Measurements from ENCODE around the gene HHLA2.

HHLA2 gene

DNA sequence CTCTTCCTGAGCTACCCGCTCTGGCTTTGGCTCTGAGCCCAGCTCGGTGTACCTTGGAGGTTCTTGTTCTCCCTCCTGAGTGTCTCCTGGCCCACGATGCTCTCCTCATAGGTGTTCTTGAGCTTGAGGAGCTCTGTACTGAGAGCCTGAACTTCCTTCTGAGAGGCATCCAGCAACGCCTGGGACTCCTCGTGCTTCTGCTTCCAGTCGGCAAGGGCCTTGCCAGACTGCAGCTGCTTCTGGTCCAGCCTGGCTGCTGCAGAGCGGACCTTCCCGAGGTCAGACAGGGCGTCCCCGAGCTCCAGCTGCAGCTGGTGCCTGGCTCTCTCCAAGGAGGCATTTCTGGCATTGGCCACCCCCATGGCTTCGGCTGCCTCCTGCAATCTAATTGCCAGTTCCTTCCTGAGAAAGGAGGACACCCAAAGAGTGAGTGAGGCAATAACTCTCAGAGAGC lies 114.2 kb downstream of the HHLA2 start:
- no peak for DNase-seq
- H3K79me2 ChIP-seq (ENCODE audit: control insufficient read depth, insufficient read depth, low read length): no peaks in the 10 kb centered on the region
- H3K36me3 ChIP-seq (ENCODE audit: control insufficient read depth, insufficient read depth, low read length): no peaks in the 10 kb centered on the region
- no peak overlapping the region for H2BK15ac ChIP-seq (replicated peaks; ENCODE audit: low read depth)
- WGBS (ENCODE audit: extremely low coverage, insufficient coverage, low lambda C conversion rate): no CpG with 5 or more reads among the region's 11 CpGs
- no peak overlapping the region for H4K8ac ChIP-seq (ENCODE audit: low read depth, low read length)
- no peaks in the 10 kb centered on the region for H3K4me1 ChIP-seq (ENCODE audit: control insufficient read depth, low read depth, low read length)
- no peak overlapping the region for H3K27ac ChIP-seq (ENCODE audit: low read depth, low read length)
- H3K4ac ChIP-seq (ENCODE audit: low read depth, low read length): no peak overlapping the region
- no peak overlapping the region for H3K23ac ChIP-seq (ENCODE audit: low read length)
- no peak overlapping the region for H3K56ac ChIP-seq (ENCODE audit: low read length)
- H3K9ac ChIP-seq (ENCODE audit: low read length): no peak overlapping the region
- H3K79me1 ChIP-seq (ENCODE audit: low read length): no peaks in the 10 kb centered on the region
- H2BK5ac ChIP-seq (ENCODE audit: low read length): no peak overlapping the region
- H2BK120ac ChIP-seq (ENCODE audit: low read depth, low read length): no peak overlapping the region
- H2AK5ac ChIP-seq (ENCODE audit: low read length): no peak overlapping the region
- H3K18ac ChIP-seq (ENCODE audit: low read length): no peak overlapping the region
- H4K5ac ChIP-seq (ENCODE audit: low read length): no peak overlapping the region
- no peak overlapping the region for H3K4me3 ChIP-seq (ENCODE audit: low read length)
- no peak overlapping the region for H3K4me2 ChIP-seq (ENCODE audit: low read length)
- H3K27me3 ChIP-seq (ENCODE audit: insufficient read depth, low read length, poor library complexity): no peaks in the 10 kb centered on the region

DNA sequence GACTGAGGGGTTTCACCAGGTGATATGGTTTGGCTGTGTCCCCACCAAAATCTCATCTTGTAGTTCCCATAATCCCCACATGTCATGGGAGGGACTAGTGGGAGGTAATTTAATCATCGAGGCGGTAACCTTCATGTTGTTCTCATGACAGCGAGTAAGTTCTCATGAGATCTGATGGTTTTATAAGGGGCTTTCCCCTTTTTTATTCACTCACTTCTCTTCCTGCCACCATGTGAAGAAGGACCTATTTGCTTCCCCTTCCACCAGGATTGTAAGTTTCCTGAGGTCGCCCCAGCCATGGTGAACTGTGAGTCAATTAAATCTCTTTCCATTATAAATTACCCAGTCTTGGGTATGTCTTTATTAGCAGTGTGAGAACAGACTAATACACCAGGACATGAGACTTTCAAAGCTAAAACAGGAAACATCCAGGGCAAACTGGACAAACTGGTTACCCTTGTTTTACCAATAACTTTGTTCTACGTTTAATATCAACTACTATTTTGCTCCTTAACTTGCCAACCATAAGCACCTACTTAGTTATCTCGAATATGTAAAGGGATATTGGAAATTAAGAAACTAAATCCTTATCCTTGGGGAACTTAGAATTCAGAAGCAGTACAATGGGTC lies 115.9 kb downstream of the HHLA2 start:
- H3K4me1 ChIP-seq (ENCODE audit: control insufficient read depth, low read depth, low read length): no peaks in the 10 kb centered on the region
- no peaks in the 10 kb centered on the region for H3K79me2 ChIP-seq (ENCODE audit: control insufficient read depth, insufficient read depth, low read length)
- H2AK5ac ChIP-seq (ENCODE audit: low read length): no peak overlapping the region
- WGBS (ENCODE audit: extremely low coverage, insufficient coverage, low lambda C conversion rate): no CpG with 5 or more reads among the region's 6 CpGs
- H3K4me3 ChIP-seq (ENCODE audit: low read length): no peak overlapping the region
- no peak overlapping the region for H2BK5ac ChIP-seq (ENCODE audit: low read length)
- H4K8ac ChIP-seq (ENCODE audit: low read depth, low read length): no peak overlapping the region
- H3K4ac ChIP-seq (ENCODE audit: low read depth, low read length): no peak overlapping the region
- no peaks in the 10 kb centered on the region for H3K79me1 ChIP-seq (ENCODE audit: low read length)
- H3K4me2 ChIP-seq (ENCODE audit: low read length): no peak overlapping the region
- no peak overlapping the region for H2BK120ac ChIP-seq (ENCODE audit: low read depth, low read length)
- H3K56ac ChIP-seq (ENCODE audit: low read length): no peak overlapping the region
- H3K36me3 ChIP-seq (ENCODE audit: control insufficient read depth, insufficient read depth, low read length): no peaks in the 10 kb centered on the region
- H3K27me3 ChIP-seq (ENCODE audit: insufficient read depth, low read length, poor library complexity): no peaks in the 10 kb centered on the region
- H4K5ac ChIP-seq (ENCODE audit: low read length): no peak overlapping the region
- no peak overlapping the region for H3K18ac ChIP-seq (ENCODE audit: low read length)
- H3K23ac ChIP-seq (ENCODE audit: low read length): no peak overlapping the region
- no peak overlapping the region for H3K9ac ChIP-seq (ENCODE audit: low read length)
- no peak overlapping the region for H3K27ac ChIP-seq (ENCODE audit: low read depth, low read length)
- no peak for DNase-seq
- no peak overlapping the region for H2BK15ac ChIP-seq (replicated peaks; ENCODE audit: low read depth)

DNA sequence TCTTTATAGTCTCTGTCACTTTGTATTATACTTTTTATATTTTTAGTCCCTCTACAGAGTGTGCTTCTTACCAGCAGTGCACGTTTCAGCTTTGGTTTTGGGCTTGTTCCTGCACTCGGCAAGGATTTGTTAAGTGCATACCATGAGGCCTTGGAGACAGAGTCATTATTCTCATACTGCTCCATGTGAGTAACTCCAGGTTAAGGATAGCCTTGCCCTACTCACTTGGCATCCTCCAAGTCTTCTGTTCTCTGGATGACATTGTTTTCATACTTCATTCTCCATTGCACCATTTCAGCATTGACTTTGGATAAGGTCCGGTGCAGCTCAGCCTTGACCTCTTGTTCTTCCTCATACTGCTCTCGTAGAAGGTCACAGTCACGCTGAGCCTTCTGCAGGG lies 117.7 kb downstream of the HHLA2 start:
- Histone ChIP-seq H3K9ac (ENCODE audit: low read length) (no peak overlapping the region), H3K36me3 (ENCODE audit: control insufficient read depth, insufficient read depth, low read length) (no peaks in the 10 kb centered on the region), H4K8ac (ENCODE audit: low read depth, low read length) (no peak overlapping the region), H3K23ac (ENCODE audit: low read length) (no peak overlapping the region), H3K79me2 (ENCODE audit: control insufficient read depth, insufficient read depth, low read length) (no peaks in the 10 kb centered on the region), H3K27ac (ENCODE audit: low read depth, low read length) (no peak overlapping the region), H3K27me3 (ENCODE audit: insufficient read depth, low read length, poor library complexity) (no peaks in the 10 kb centered on the region), H2BK5ac (ENCODE audit: low read length) (no peak overlapping the region), H2AK5ac (ENCODE audit: low read length) (no peak overlapping the region), H2BK15ac (replicated peaks; ENCODE audit: low read depth) (no peak overlapping the region), H4K5ac (ENCODE audit: low read length) (no peak overlapping the region), H3K4ac (ENCODE audit: low read depth, low read length) (no peak overlapping the region), H3K4me1 (ENCODE audit: control insufficient read depth, low read depth, low read length) (no peaks in the 10 kb centered on the region), H3K4me2 (ENCODE audit: low read length) (no peak overlapping the region), H3K4me3 (ENCODE audit: low read length) (no peak overlapping the region), H2BK120ac (ENCODE audit: low read depth, low read length) (no peak overlapping the region), H3K56ac (ENCODE audit: low read length) (no peak overlapping the region), H3K18ac (ENCODE audit: low read length) (no peak overlapping the region), H3K79me1 (ENCODE audit: low read length) (no peaks in the 10 kb centered on the region)
- no CpG with 5 or more reads among the region's 5 CpGs for WGBS (ENCODE audit: extremely low coverage, insufficient coverage, low lambda C conversion rate)
- no peak for DNase-seq

DNA sequence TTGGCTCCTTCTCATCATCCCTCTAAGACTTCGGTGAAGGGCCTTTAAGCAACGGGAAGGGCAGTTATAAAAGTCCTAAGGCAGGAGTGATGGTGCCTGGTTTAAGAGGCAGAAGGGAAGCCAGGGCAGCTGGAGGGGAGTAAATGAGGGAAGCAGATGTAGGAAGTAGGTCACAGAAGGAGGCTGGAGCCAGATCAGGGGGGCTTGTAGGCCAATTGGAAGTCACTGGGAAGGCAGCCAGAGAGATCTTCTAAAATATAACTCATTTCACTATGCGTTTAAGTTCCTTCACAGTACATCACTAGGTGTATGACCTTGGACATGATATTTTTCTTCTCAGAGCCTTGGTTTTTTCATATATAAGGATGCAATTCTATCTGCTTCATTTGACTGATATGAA lies 119.3 kb downstream of the HHLA2 start:
- H4K5ac ChIP-seq (ENCODE audit: low read length): no peak overlapping the region
- no peak overlapping the region for H3K9ac ChIP-seq (ENCODE audit: low read length)
- H3K4me2 ChIP-seq (ENCODE audit: low read length): no peak overlapping the region
- H3K36me3 ChIP-seq (ENCODE audit: control insufficient read depth, insufficient read depth, low read length): no peaks in the 10 kb centered on the region
- no CpG with 5 or more reads among the region's 3 CpGs for WGBS (ENCODE audit: extremely low coverage, insufficient coverage, low lambda C conversion rate)
- no peak overlapping the region for H2BK120ac ChIP-seq (ENCODE audit: low read depth, low read length)
- H3K56ac ChIP-seq (ENCODE audit: low read length): no peak overlapping the region
- no peaks in the 10 kb centered on the region for H3K4me1 ChIP-seq (ENCODE audit: control insufficient read depth, low read depth, low read length)
- no peak for DNase-seq
- H3K23ac ChIP-seq (ENCODE audit: low read length): no peak overlapping the region
- H3K27ac ChIP-seq (ENCODE audit: low read depth, low read length): no peak overlapping the region
- no peak overlapping the region for H2BK5ac ChIP-seq (ENCODE audit: low read length)
- no peak overlapping the region for H3K4me3 ChIP-seq (ENCODE audit: low read length)
- H3K4ac ChIP-seq (ENCODE audit: low read depth, low read length): no peak overlapping the region
- H2BK15ac ChIP-seq (replicated peaks; ENCODE audit: low read depth): no peak overlapping the region
- H3K79me1 ChIP-seq (ENCODE audit: low read length): no peaks in the 10 kb centered on the region
- no peaks in the 10 kb centered on the region for H3K79me2 ChIP-seq (ENCODE audit: control insufficient read depth, insufficient read depth, low read length)
- H3K18ac ChIP-seq (ENCODE audit: low read length): no peak overlapping the region
- H2AK5ac ChIP-seq (ENCODE audit: low read length): no peak overlapping the region
- no peaks in the 10 kb centered on the region for H3K27me3 ChIP-seq (ENCODE audit: insufficient read depth, low read length, poor library complexity)
- no peak overlapping the region for H4K8ac ChIP-seq (ENCODE audit: low read depth, low read length)

DNA sequence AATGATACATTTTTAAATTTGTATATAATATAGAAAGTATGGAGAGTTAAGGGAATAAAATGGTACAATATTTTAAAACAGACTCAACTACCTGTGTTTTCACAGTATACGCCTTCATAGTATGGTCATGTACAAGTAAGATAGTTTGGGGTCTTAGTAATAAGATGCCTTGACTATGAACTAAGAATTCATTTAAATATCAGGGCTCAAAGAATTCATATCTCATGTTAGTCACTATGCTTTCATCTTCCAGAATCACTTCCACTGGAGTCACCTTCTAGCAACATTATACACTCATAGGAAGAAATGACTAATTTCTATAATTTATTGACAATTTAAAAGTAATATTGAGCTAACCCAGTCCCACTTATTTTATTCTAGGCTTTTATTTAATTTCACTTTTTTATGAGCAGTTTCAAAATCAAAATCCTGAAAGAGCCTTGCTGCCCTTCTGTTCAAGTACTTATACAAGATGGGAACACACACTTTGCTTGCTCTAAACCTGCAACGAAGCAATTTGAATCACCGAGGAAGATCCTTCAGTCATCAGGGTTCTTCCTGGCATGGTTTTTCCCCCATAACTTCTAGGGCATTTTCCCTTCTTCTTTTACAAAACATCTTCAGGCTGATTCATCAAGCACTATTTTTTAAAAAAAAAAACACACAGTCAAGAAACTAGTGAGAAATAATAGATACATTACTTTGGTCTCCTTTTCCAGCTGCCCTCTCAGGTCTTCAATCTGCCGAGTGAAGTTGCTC lies 119.9 kb downstream of the HHLA2 start:
- H4K8ac ChIP-seq (ENCODE audit: low read depth, low read length): no peak overlapping the region
- H4K5ac ChIP-seq (ENCODE audit: low read length): no peak overlapping the region
- DNase-seq: no peak
- H2BK15ac ChIP-seq (replicated peaks; ENCODE audit: low read depth): no peak overlapping the region
- H3K23ac ChIP-seq (ENCODE audit: low read length): no peak overlapping the region
- no peak overlapping the region for H3K18ac ChIP-seq (ENCODE audit: low read length)
- no peaks in the 10 kb centered on the region for H3K79me2 ChIP-seq (ENCODE audit: control insufficient read depth, insufficient read depth, low read length)
- H3K4me3 ChIP-seq (ENCODE audit: low read length): no peak overlapping the region
- no CpG with 5 or more reads among the region's 4 CpGs for WGBS (ENCODE audit: extremely low coverage, insufficient coverage, low lambda C conversion rate)
- no peaks in the 10 kb centered on the region for H3K79me1 ChIP-seq (ENCODE audit: low read length)
- H3K36me3 ChIP-seq (ENCODE audit: control insufficient read depth, insufficient read depth, low read length): no peaks in the 10 kb centered on the region
- no peak overlapping the region for H2BK5ac ChIP-seq (ENCODE audit: low read length)
- H2AK5ac ChIP-seq (ENCODE audit: low read length): no peak overlapping the region
- H3K4ac ChIP-seq (ENCODE audit: low read depth, low read length): no peak overlapping the region
- no peaks in the 10 kb centered on the region for H3K4me1 ChIP-seq (ENCODE audit: control insufficient read depth, low read depth, low read length)
- H3K4me2 ChIP-seq (ENCODE audit: low read length): no peak overlapping the region
- no peaks in the 10 kb centered on the region for H3K27me3 ChIP-seq (ENCODE audit: insufficient read depth, low read length, poor library complexity)
- no peak overlapping the region for H3K56ac ChIP-seq (ENCODE audit: low read length)
- no peak overlapping the region for H2BK120ac ChIP-seq (ENCODE audit: low read depth, low read length)
- H3K27ac ChIP-seq (ENCODE audit: low read depth, low read length): no peak overlapping the region
- H3K9ac ChIP-seq (ENCODE audit: low read length): no peak overlapping the region
